ENCODE results near the gene CENPM.

Gene CENPM

DNA sequence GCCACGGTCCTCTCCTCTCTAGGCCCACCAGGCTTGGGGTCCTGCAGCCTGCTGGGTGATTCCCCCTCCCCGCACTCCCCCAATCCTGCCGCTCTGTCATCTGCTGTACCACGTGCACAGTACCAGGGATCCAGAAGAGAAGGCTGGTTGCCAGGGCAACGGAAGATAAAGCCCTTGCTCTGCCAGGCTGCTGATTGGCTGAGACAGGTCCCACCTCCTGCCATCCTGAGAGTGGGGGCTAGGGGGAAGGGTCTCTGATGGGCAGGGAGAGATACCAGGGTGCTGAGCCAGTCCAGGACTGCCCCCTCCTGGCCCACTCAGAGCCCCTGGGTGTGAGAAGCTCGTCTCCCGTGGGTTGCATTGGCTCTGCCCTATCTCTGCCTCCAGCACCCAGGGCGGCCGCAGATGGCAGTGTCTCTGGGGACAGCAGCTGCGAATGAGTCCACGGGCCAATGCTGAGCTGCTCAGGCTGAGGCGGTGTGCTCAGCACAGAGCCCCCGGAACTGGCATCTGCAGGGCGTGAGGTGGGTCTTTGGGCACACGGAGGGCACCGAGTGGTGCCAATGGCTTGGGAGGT lies 5.0 kb upstream of the CENPM start, which contains the start of gene SMIM45:
Gene SMIM45, plus strand, starts transcription at position 253 of the 577 bp plus-strand sequence.
- TF ChIP-seq FOXM1 (IDR thresholded peaks at IDR 0.05; ENCODE audit: borderline replicate concordance, low read depth) (no peak), USF1 (IDR thresholded peaks at IDR 0.05) (peak; percentile 30; the same call in 1 of the 2 replicates)

- TF ChIP-seq CEBPB (IDR thresholded peaks at IDR 0.05) (no peak), TCF12 (IDR thresholded peaks at IDR 0.05; ENCODE audit: low read depth) (no peak), RAD21 (IDR thresholded peaks at IDR 0.05; ENCODE audit: low read depth) (no peak), USF1 (IDR thresholded peaks at IDR 0.05) (no peak), REST (IDR thresholded peaks at IDR 0.05; ENCODE audit: low read depth) (no peak), EP300 (IDR thresholded peaks at IDR 0.05; ENCODE audit: borderline replicate concordance) (no peak), YY1 (IDR thresholded peaks at IDR 0.05; ENCODE audit: low read depth) (no peak), CREB1 (IDR thresholded peaks at IDR 0.05; ENCODE audit: low read depth) (no peak), EGR1 (IDR thresholded peaks at IDR 0.05) (no peak), TAF1 (IDR thresholded peaks at IDR 0.05; ENCODE audit: low read depth) (no peak), ZBTB7A (IDR thresholded peaks at IDR 0.05; ENCODE audit: low read depth) (no peak), FOXM1 (IDR thresholded peaks at IDR 0.05; ENCODE audit: borderline replicate concordance, low read depth) (no peak)
- TF ChIP-seq, protein P1, sequence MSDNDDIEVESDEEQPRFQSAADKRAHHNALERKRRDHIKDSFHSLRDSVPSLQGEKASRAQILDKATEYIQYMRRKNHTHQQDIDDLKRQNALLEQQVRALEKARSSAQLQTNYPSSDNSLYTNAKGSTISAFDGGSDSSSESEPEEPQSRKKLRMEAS (IDR thresholded peaks at IDR 0.05) = no peak
These were observed 2.5 kb upstream of the CENPM start for GRCh38 chr22:41949297-41949965.

DNA sequence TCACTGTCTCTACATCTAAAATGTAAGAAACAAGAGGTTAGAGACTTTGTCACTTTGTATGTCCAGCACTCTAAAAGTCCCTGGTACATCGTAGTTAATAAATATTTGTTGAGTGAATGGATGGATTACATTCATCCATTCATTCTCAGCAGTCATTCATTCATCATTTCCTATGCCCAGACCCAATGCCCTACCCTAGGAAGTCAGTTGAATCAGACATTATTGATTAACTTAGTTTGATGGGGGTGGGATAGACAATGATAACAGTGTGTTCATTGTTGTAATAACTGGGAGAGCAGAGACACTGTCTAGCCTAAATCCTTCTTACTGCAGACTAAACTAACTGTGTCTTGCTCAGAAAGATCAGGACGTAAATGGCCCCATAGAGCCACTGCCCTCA lies 1.2 kb upstream of the CENPM start:
- TF ChIP-seq CEBPB (IDR thresholded peaks at IDR 0.05) (no peak), TAF1 (IDR thresholded peaks at IDR 0.05; ENCODE audit: low read depth) (no peak), ZBTB7A (IDR thresholded peaks at IDR 0.05; ENCODE audit: low read depth) (no peak), RAD21 (IDR thresholded peaks at IDR 0.05; ENCODE audit: low read depth) (no peak), NFIC (IDR thresholded peaks at IDR 0.05) (no peak), USF1 (IDR thresholded peaks at IDR 0.05) (no peak), EP300 (IDR thresholded peaks at IDR 0.05; ENCODE audit: borderline replicate concordance) (no peak), CREB1 (IDR thresholded peaks at IDR 0.05; ENCODE audit: low read depth) (no peak), TCF12 (IDR thresholded peaks at IDR 0.05; ENCODE audit: low read depth) (no peak)

DNA sequence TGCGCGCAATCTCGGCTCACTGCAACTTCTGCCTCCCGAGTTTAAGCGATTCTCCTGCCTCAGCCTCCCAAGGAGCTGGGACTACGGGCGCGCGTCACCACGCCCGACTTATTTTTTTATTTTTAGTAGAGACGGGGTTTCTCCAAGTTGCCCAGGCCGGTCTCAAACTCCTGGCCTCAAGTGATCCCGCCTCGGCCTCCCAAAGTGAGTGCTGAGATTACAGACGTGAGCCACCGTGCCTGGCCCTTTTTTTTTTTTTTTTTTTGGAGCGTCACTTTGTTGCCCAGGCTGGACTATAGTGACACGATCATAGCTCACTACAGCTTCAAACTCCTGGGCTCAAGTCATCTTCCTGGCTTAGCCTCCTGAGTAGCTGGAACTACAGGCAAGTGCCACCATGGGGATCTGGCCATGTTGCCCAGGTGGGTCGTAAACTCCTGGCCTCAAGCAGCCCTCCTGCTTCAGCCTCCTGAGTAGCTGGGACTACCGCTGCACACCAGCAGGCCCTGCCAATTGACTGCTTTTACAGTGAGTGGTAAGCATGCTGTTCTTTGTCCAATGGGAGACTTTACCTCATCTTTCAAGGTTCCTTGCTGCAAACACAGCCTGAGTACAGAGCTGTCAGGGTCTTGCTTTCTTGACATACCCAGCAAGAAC lies 600 bp upstream of the CENPM start:
- no peak for TF ChIP-seq CREB1 (IDR thresholded peaks at IDR 0.05; ENCODE audit: low read depth)
- no peak for TF ChIP-seq YY1 (IDR thresholded peaks at IDR 0.05; ENCODE audit: low read depth)
- no peak for TF ChIP-seq REST (IDR thresholded peaks at IDR 0.05; ENCODE audit: low read depth)

- TF ChIP-seq NFIC (IDR thresholded peaks at IDR 0.05) (no peak), CEBPB (IDR thresholded peaks at IDR 0.05) (no peak), TEAD4 (IDR thresholded peaks at IDR 0.05) (no peak), REST (IDR thresholded peaks at IDR 0.05; ENCODE audit: low read depth) (no peak), CREB1 (IDR thresholded peaks at IDR 0.05; ENCODE audit: low read depth) (no peak), EP300 (IDR thresholded peaks at IDR 0.05; ENCODE audit: borderline replicate concordance) (no peak), YY1 (IDR thresholded peaks at IDR 0.05; ENCODE audit: low read depth) (no peak), ZBTB7A (IDR thresholded peaks at IDR 0.05; ENCODE audit: low read depth) (no peak), USF1 (IDR thresholded peaks at IDR 0.05) (no peak), TAF1 (IDR thresholded peaks at IDR 0.05; ENCODE audit: low read depth) (no peak), FOXM1 (IDR thresholded peaks at IDR 0.05; ENCODE audit: borderline replicate concordance, low read depth) (no peak), TCF12 (IDR thresholded peaks at IDR 0.05; ENCODE audit: low read depth) (no peak), EGR1 (IDR thresholded peaks at IDR 0.05) (no peak), RAD21 (IDR thresholded peaks at IDR 0.05; ENCODE audit: low read depth) (no peak)
- TF ChIP-seq, protein P1 (IDR thresholded peaks at IDR 0.05) = no peak
These were observed 3.2 kb downstream of the CENPM start for GRCh38 chr22:41943661-41944209.
